HCEC 1CT (cell line): ENCODE data around the gene SELENOF.

Experiments used
- DNase-seq: peaks from one replicate; pipeline ENCODE4 v3.0.0-alpha.2; 2017

SELENOF gene

DNA sequence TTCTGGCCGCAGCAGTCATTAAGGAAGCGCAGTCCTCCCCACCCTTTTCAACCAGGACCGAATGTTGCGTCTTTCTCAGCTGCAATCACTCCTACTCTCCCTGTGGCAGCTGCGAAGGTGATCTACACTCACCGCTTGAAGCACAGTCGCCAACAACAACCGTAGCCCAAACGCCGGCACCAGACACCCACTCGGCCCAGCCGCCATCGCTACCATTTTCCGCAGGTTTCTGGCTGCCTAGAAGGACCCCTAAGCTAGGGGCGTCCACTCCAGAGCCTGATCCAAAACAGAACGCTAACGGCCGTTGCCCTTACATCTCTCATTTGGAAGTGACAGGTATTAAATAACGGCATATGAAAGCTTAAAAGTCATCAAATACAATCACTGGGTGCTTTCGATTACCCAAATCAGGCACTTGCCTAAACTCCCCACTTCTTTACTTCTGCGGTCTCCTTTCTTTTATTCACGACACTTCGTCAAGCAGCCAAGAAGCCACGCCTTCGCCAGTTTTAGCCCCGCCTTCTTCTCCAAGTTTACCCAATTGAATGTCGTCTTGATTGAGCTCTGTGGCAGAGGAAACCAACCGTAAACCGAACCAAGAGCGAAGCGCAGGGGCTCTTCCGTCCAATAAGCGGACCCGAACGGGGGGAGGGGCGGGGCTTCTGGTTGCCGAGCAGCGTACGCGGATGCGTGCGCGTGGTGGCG lies at the start of gene SELENOF:
Gene SELENOF, minus strand, starts transcription at position 231 of the 705 bp plus-strand sequence. Its CDS starts 15 bp downstream, at position 216.
- peak; percentile 100 for DNase-seq

GRCh38 chr1:86960548-86960947 lies 46.6 kb upstream of the SELENOF start:
- DNase-seq = no peak

DNA sequence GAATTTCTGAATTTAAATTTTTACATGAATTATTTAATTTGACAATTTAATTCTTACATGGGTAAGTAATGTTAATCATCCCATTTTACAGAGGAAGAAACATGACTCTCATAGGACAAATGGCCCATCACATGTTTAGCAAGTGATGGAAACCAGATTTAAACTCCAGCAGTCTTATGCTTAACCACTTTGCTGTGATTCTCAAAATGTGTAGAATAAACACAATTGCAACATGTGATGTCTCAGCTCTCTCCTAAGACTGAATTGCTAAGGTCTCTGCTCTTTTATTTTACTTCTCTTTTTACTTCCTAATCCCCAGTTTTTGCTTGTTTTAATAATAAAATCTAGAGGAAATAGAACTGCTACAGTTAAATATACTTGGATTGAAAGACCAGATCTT lies 43.3 kb upstream of the SELENOF start:
- no peak for DNase-seq

- no peak for DNase-seq
Measured at GRCh38 chr1:86956221-86956620, 42.3 kb upstream of the SELENOF start.

DNA sequence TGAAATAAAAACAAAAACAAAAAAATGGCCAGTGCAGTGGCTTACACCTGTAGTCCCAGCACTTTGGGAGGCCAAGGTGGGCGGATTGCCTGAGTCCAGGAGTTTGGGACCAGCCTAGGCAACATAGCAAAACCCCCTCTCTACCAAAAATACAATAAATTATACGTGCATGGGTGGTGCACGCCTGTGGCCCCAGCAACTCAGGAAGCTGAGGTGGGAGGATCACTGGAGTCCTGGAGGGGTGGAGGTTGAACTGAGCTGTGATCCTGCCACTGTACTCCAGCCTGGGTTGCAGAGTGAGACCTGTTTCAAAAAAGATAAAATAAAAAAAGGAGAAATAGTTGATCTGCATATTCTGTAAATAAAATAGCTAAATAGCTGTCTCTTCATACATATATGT lies 41.8 kb upstream of the SELENOF start:
- DNase-seq = no peak

DNA sequence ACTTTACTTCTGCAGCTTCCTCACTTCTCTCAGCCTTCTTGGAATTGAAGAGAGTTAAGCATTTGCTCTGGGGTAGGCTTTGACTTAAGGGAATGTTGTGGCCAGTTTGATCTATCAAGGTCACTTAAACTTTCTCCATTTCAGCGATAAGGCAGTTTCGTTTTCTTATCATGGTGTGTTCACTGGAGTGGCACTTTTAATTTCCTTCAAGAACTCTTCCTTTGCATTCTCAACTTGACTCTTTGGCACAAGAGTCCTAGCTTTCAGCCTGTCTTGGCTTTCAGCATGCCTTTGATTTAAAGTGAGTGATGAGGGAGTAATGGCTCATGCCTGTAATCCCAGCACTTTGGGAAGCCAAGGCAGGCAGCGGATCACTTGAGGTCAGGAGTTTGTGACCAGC lies 39.2 kb upstream of the SELENOF start:
- no peak for DNase-seq

- DNase-seq = no peak
Measured at GRCh38 chr1:86951430-86951829, 37.5 kb upstream of the SELENOF start.

DNA sequence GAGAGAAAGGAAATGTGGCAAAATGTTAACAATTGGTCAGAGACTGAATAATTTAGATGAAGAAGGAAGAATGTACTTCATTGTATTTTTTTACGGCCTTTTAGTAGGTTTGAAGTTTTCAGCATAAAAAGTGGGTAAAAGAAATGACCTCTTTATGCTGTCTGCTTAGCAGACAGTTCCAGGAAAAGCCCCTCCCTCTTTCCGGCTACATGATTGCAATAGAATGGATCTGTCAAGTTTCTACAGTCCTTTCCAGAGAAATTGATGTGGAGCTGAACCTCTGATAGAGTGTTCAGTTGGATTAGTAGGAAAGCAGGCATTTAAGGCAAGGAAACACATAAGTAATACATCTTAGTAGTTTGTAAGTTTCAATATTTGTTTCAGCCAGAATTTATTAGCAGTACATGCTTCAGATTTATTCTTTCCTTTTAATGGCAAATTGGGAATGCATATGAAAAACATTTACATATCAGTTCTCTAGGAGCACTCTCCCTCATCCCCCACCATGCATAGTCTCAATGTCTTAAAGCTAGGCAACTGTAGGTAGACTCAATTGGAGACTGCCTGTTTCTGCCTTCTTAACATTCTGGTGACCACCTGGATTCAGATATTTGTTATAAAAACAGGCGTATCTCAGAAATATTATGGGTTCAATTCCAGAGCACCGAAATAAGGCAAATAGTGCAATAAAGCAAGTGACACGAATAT lies 36.9 kb upstream of the SELENOF start:
- DNase-seq = no peak

DNA sequence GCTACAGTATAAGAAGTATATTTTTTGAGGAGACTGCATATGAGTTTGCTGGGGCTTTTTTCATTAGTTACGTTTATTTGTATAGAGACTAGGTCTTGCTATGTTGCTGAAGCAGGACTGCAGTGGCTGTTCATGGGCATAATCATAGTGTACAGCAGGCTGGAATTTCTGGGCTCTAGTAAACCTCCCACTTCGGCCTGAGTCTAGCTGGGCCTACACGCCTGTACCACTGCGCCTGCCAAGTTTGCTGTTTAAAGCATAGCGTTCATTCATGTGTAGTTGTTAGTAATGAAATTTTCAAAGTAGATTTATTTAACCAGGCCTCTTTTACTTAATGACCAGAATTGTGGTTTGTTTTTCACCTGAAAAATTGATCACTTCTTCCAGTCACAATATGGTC lies 34.3 kb upstream of the SELENOF start:
- no peak for DNase-seq

DNA sequence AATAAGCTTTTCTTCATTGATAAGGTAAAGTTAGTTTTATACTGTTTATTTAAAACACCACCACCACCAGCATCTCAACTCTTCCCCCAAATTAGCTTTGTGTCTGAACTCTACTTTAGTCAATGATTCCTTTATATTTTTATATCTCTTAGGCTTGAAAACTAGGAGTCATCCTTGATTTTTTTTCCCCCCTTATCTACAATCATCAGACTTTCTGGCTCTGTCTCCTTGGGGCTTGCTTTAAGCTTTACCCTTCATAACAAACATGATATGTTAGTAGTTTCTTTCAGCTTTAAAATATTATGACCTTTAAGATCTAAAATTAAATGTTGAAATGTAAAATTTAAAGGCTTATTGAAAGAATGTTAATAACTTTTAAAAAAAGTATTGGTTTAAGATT lies 28.8 kb upstream of the SELENOF start:
- no peak for DNase-seq

- no peak for DNase-seq
Measured at GRCh38 chr1:86942042-86942441, 28.1 kb upstream of the SELENOF start.

GRCh38 chr1:86940599-86940998 lies 26.7 kb upstream of the SELENOF start:
- DNase-seq = no peak

GRCh38 chr1:86939406-86939805 lies 25.5 kb upstream of the SELENOF start:
- no peak for DNase-seq

GRCh38 chr1:86938855-86939254 lies 24.9 kb upstream of the SELENOF start:
- DNase-seq = no peak

GRCh38 chr1:86938450-86938849 lies 24.5 kb upstream of the SELENOF start:
- peak; percentile 33 for DNase-seq

- no peak for DNase-seq
Measured at GRCh38 chr1:86933562-86934377, 19.8 kb upstream of the SELENOF start.

GRCh38 chr1:86933051-86933450 lies 19.1 kb upstream of the SELENOF start:
- no peak for DNase-seq

DNA sequence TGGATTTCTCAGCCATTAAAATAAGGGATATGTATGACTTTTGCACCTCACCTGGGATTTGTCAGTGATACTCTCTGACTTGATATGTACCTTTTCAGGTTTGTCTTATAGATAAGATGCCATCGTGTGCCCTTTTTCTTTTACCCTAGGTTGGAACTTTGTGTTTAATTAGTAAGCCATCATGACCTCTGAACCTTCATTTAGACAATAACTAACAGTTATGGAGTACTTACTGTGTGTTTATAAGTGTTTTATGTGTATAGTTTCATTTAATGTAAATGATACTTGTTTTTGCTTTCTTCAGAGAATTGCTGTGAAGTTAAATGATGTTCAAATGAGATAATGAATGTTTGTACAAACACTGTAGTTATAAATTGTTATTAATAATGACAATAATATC lies 14.9 kb upstream of the SELENOF start:
- no peak for DNase-seq

- no peak for DNase-seq
Measured at GRCh38 chr1:86926883-86927282, 13.0 kb upstream of the SELENOF start.

GRCh38 chr1:86925742-86926141 lies 11.8 kb upstream of the SELENOF start:
- no peak for DNase-seq

DNA sequence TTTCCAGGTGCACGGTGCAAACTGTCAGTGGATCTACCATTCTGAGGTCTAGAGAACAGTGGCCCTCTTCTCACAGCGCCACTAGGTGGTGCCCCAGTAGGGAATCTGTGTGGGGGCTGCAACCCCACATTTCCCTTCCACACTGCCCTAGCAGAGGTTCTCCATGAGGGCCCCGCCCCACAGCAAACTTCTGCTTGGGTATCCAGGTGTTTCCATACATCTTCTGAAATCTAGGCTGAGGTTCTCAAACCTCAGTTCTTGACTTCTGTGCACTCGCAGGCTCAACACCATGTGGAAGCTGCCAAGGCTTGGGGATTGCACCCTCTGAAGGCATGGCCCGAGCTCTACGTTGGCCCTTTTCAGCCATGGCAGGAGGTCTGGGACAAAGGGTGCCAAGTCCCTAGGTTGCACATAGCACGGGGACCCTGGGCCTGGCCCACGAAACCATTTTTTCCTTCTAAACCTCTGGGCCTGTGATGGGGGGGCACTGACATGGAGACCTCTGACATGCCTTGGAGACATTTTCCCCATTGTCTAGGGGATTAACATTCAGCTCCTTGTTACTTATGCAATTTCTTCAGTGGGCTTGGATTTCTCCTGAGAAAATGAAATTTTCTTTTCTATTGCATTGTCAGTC lies 10.5 kb upstream of the SELENOF start:
- no peak for DNase-seq

- DNase-seq = no peak
Measured at GRCh38 chr1:86922445-86922844, 8.5 kb upstream of the SELENOF start.

- DNase-seq = no peak
Measured at GRCh38 chr1:86916752-86917151, 2.8 kb upstream of the SELENOF start.
